Fibroblast of lung (primary cell): ENCODE measurements around the gene TRERF1. TPM values are rescaled to one million over a fixed set of nuclear protein-coding genes. Genes with fewer than 3 reads are reported as not detected.

Experiments
- DNase-seq, 2 donors: peaks; one replicate each; pipeline versions ENCODE4 v3.0.0 to v3.0.0-alpha.2; 2010; ENCODE audit warnings: low read depth in 2 of 2
- H2AFZ ChIP-seq: 2 replicates; pipeline ENCODE4 v1.5.1; 2012; ENCODE audit warnings: low read length, control low read depth, inconsistent platforms
- H3K27ac ChIP-seq: 2 replicates; pipeline ENCODE4 v1.5.1; 2011; ENCODE audit warnings: low read length, control low read depth; ENCODE audit not compliant: insufficient read depth
- H3K27me3 ChIP-seq: 2 replicates; pipeline ENCODE4 v1.5.1; 2011; ENCODE audit warnings: mild to moderate bottlenecking, low read length; ENCODE audit not compliant: control insufficient read depth, insufficient read depth
- H3K36me3 ChIP-seq: 2 replicates; pipeline ENCODE4 v1.5.1; 2011; ENCODE audit warnings: low read length; ENCODE audit not compliant: control insufficient read depth, insufficient read depth
- H3K4me1 ChIP-seq: 2 replicates; pipeline ENCODE4 v1.5.1; 2011; ENCODE audit warnings: low read length; ENCODE audit not compliant: control insufficient read depth, insufficient read depth; ENCODE audit errors: extremely low read depth
- H3K4me2 ChIP-seq: 2 replicates; pipeline ENCODE4 v1.5.1; 2011; ENCODE audit warnings: low read length, control low read depth; ENCODE audit not compliant: insufficient read depth; ENCODE audit errors: extremely low read depth
- H3K4me3 ChIP-seq, 4 experiments: fragments of 200-600 bp in 1 of 4; sonication (generic) in 1 of 4; replicated peaks in 1 of 4; 2 replicates each; pipeline ENCODE4 v1.5.1; 2011 to 2016; ENCODE audit warnings: low read length in 4 of 4, low read depth in 3 of 4, mild to moderate bottlenecking in 3 of 4, control low read depth in 2 of 4, inconsistent platforms in 1 of 4, mixed read lengths in 1 of 4; ENCODE audit not compliant: insufficient read depth in 1 of 4; ENCODE audit errors: control extremely low read depth in 1 of 4
- H3K79me2 ChIP-seq: 2 replicates; pipeline ENCODE4 v1.5.1; 2012; ENCODE audit warnings: mild to moderate bottlenecking, low read length, inconsistent platforms; ENCODE audit not compliant: control insufficient read depth, insufficient read depth
- H3K9ac ChIP-seq: 2 replicates; pipeline ENCODE4 v1.5.1; 2011; ENCODE audit warnings: mild to moderate bottlenecking, low read length, control low read depth; ENCODE audit not compliant: insufficient read depth
- H3K9me3 ChIP-seq: 2 replicates; pipeline ENCODE4 v1.5.1; 2012; ENCODE audit warnings: low read depth, low read length; ENCODE audit not compliant: control insufficient read depth, insufficient read depth
- H4K20me1 ChIP-seq: 2 replicates; pipeline ENCODE4 v1.5.1; 2011; ENCODE audit warnings: low read length; ENCODE audit not compliant: control insufficient read depth, insufficient read depth; ENCODE audit errors: extremely low read depth
- EZH2 ChIP-seq: IDR thresholded peaks from 2 replicates; pipeline ENCODE4 v1.5.1; 2012; ENCODE audit warnings: low read length, control low read depth, mild to moderate bottlenecking; ENCODE audit errors: missing control alignments
- polyA plus RNA-seq, 2 donors: library from polyadenylated mRNA; depleted of rRNA in 1 of 2; stranded (reverse) in 1 of 2; unstranded in 1 of 2; fragments of >200 nt; gene quantifications; 2 replicates each; pipeline ENCODE4 v1.2.1, GENCODE V29; 2011 to 2012; ENCODE audit warnings: missing spikeins in 1 of 2
- total RNA-seq: library from RNA; depleted of rRNA; stranded (reverse); fragments of >200 nt; gene quantifications from 2 replicates; pipeline ENCODE4 v1.2.1, GENCODE V29; 2014
- TF ChIP-seq, protein P1 (sequence below), 2 donors: IDR thresholded peaks in 1 of 2; conservative IDR thresholded peaks in 1 of 2; 1 replicate in 1 of 2; 2 replicates in 1 of 2; pipeline ENCODE4 v1.5.1; 2011 to 2012; ENCODE audit warnings: low read length in 2 of 2, control low read depth in 1 of 2, inconsistent platforms in 1 of 2, low read depth in 1 of 2, mild to moderate bottlenecking in 1 of 2

TRERF1 gene
- total and polyA plus RNA-seq, 2 donors (not counting 1 experiment from before 2014, with no cell fraction given) = 6.3 to 8.3 TPM

DNA sequence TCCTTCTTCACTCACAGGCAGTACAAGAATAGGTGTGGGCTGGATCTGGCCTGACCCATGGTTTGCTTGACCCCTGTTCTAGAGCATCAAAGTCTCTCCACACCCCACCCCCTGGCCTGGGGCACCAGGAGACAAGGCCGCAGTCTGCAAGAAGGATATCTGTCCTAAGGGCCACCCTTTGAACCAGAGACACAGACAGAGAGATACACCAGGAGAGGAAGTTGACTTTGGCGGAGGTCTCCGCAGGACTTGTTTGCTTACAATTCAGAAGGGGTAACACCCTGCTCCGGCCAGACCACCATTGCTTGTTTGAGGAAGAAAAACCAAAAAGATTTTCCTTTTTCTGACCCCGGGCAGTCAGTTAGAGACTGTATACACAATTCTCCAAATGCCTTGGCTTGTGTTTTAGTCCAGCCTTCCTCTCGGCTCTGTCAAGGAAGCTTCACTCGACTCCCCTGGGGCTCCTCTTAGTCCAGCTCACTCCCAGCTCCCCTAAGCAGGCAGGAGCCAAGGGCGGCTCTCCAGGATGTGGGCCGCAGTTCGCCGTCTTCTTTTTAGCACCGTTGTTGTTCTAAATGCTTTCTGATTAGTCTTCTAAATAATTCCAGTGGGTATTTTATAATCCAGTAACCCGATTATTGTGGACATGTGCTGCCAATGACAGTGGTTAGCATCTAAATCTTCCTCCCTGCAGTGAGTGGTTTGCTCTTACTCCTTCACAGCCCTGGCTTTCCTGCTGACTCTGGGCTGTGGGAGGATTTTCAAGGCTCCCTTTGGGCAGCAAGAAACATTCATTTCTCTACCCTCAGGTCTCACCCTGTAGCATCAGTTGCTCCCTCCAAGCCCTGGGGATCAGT, 175.5 kb downstream of the TRERF1 start:
- peak in 1 of 2 donors; percentile 63 for DNase-seq
- no peak overlapping the region for H2AFZ ChIP-seq
- H3K27me3 ChIP-seq = no peaks in the 10 kb centered on the region
- H3K27ac ChIP-seq = peak overlapping the region; percentile 44
- no peaks in the 10 kb centered on the region for H4K20me1 ChIP-seq
- H3K79me2 ChIP-seq = peaks cover 9% of the 10 kb centered on the region
- H3K4me1 ChIP-seq = peaks cover 48% of the 10 kb centered on the region
- no peak overlapping the region for H3K4me2 ChIP-seq
- peaks cover 2% of the 10 kb centered on the region for H3K36me3 ChIP-seq
- H3K9ac ChIP-seq = no peak overlapping the region
- TF ChIP-seq EZH2 = no peak
- TF ChIP-seq, protein P1, sequence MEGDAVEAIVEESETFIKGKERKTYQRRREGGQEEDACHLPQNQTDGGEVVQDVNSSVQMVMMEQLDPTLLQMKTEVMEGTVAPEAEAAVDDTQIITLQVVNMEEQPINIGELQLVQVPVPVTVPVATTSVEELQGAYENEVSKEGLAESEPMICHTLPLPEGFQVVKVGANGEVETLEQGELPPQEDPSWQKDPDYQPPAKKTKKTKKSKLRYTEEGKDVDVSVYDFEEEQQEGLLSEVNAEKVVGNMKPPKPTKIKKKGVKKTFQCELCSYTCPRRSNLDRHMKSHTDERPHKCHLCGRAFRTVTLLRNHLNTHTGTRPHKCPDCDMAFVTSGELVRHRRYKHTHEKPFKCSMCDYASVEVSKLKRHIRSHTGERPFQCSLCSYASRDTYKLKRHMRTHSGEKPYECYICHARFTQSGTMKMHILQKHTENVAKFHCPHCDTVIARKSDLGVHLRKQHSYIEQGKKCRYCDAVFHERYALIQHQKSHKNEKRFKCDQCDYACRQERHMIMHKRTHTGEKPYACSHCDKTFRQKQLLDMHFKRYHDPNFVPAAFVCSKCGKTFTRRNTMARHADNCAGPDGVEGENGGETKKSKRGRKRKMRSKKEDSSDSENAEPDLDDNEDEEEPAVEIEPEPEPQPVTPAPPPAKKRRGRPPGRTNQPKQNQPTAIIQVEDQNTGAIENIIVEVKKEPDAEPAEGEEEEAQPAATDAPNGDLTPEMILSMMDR (conservative IDR thresholded peaks at IDR 0.05 in 1 of 2, IDR thresholded peaks at IDR 0.05 in 1 of 2; ENCODE audit: low read depth in 1 of 2, low read length in 2 of 2) = no peak
- H3K9me3 ChIP-seq = no peaks in the 10 kb centered on the region
- H3K4me3 ChIP-seq = no peak overlapping the region

DNA sequence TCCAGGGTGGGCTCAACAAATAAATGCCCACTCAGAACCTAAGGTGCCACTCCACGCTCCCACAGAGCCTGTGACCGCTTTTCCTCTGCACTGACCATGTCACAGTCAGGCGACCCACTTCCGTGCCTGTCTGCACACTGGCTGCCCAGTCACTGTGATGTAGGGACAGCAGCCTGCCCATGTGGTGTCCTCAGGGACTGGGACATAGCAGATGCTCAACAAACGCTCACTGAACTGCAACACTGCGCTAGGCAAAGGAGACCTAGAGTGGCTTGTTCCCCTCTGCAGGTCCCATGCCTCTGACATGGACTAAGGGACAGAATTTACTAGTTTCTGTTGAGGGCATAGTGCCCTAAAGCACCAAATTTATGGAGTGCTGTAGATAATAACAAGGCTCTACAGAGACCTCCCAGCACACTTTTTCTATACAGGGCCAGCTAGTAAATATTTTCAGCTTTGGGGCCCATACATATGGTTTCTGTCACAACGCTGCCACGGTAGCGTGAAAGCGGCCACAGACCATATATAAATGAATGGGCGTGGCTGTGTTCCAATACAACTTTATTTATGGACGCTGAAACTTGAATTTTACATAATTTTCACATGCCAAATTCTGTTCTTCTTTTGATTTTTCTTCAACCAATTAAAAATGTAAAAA, 176.2 kb downstream of the TRERF1 start:
- H3K4me1 ChIP-seq = peaks cover 43% of the 10 kb centered on the region
- H3K79me2 ChIP-seq = peaks cover 9% of the 10 kb centered on the region
- no peaks in the 10 kb centered on the region for H4K20me1 ChIP-seq
- no peaks in the 10 kb centered on the region for H3K9me3 ChIP-seq
- peaks cover 2% of the 10 kb centered on the region for H3K36me3 ChIP-seq
- no peak overlapping the region for H3K27ac ChIP-seq
- H3K4me2 ChIP-seq = no peak overlapping the region
- H2AFZ ChIP-seq = no peak overlapping the region
- TF ChIP-seq, protein P1 (conservative IDR thresholded peaks at IDR 0.05 in 1 of 2, IDR thresholded peaks at IDR 0.05 in 1 of 2; ENCODE audit: low read depth in 1 of 2, low read length in 2 of 2) = no peak
- TF ChIP-seq EZH2 = no peak
- DNase-seq = no peak
- H3K4me3 ChIP-seq = no peak overlapping the region
- H3K9ac ChIP-seq = no peak overlapping the region
- no peaks in the 10 kb centered on the region for H3K27me3 ChIP-seq

GRCh38 chr6:42274898-42275297, 176.8 kb downstream of the TRERF1 start:
- Histone ChIP-seq H3K9ac (no peak overlapping the region), H3K4me3 (no peak overlapping the region), H3K79me2 (peaks cover 6% of the 10 kb centered on the region), H3K4me2 (no peak overlapping the region), H3K4me1 (peaks cover 37% of the 10 kb centered on the region), H3K36me3 (peaks cover 2% of the 10 kb centered on the region), H3K27me3 (no peaks in the 10 kb centered on the region), H2AFZ (no peak overlapping the region), H3K9me3 (no peaks in the 10 kb centered on the region), H4K20me1 (no peaks in the 10 kb centered on the region), H3K27ac (no peak overlapping the region)
- no peak for TF ChIP-seq EZH2
- TF ChIP-seq, protein P1 (conservative IDR thresholded peaks at IDR 0.05 in 1 of 2, IDR thresholded peaks at IDR 0.05 in 1 of 2; ENCODE audit: low read depth in 1 of 2, low read length in 2 of 2) = no peak
- no peak for DNase-seq
